HG02610 (cell line): ENCODE measurements around the gene USP5.
"Not testable (repeated sequence)": the region's sequence is repeated elsewhere in the genome, so short reads cannot be mapped to it uniquely, and the experiment has no call there.

Experiments used
- ATAC-seq: cut with Tn5 transposase; IDR thresholded peaks from one replicate; pipeline ENCODE4 v1.9.1; 2021; ENCODE audit warnings: mild to moderate bottlenecking, moderate library complexity; ENCODE audit not compliant: unreplicated experiment

USP5 gene

DNA sequence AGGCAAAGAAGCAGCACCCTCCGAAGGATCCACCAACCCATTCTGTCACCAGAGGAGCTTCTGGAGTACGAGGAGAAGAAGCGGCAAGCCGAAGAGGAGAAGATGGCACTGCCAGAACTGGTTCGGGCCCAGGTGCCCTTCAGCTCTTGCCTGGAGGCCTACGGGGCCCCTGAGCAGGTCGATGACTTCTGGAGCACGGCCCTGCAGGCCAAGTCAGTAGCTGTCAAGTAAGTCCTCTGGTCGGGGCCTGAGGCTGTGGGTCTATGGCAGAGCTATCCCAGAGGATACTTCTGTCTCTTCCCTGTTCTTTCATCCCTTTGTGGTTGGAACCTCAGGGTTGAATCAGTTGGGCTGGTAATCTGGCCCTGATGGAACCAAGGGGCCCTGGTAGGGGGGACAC, 9.4 kb downstream of the USP5 start:
- ATAC-seq: no peak

DNA sequence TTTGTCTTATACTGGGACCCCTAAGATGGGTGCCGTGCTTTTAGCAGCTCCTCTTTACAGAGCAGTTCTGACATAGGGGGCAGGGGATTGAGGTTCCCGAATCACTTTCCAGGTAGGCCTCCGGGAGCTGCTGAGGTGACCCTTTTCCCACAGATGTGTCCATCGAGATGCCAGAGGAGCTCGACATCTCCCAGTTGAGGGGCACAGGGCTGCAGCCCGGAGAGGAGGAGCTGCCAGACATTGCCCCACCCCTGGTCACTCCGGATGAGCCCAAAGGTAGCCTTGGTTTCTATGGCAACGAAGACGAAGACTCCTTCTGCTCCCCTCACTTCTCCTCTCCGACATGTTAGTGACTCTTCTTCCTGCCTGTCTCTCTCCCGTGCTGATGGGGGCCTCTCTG, 11.1 kb downstream of the USP5 start:
- ATAC-seq: no peak

DNA sequence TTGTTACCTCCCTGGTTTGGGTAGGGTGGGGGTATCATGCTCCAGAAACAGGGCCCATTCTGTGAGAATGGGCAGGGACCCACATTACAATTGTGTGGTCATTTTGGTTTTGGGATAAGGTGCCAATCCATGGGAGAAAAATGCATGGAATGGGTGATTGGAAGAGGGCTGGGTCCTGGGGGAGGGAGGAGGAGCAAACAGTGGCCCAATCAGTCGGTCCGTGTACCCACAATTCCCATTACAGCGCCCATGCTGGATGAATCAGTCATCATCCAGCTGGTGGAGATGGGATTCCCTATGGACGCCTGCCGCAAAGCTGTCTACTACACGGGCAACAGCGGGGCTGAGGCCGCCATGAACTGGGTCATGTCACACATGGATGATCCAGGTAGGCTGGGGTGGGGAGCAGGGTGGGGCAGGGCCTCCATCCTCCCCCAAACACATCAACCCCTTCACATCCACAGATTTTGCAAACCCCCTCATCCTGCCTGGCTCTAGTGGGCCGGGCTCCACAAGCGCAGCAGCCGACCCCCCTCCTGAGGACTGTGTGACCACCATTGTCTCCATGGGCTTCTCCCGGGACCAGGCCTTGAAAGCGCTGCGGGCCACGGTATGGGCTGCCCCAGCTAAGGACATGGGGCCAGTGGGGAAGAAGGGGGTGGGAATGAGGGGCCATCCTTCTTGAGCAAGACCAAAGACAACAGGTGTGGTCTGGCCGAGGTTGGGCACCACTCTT, 11.8 kb downstream of the USP5 start:
- ATAC-seq: no peak

DNA sequence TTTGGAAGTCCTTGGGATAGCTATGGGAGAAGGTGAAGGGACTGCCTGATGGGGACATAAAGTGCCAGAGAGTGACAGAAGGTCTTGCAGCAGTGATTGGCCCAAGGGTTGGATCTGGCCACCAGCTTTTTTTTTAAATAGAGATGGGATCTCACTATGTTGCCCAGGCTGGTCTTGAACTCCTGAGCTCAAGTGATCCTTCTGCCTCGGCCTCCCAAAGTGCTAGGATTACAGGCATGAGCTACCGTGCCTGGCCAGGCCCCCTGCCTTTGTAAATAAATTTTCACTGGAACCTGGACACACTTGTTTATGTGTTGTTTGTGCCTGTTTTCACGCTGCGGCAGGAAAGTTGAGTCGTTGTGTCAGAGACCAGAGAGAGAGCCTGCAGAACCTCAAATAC, 13.4 kb downstream of the USP5 start:
- not testable (repeated sequence) for ATAC-seq

DNA sequence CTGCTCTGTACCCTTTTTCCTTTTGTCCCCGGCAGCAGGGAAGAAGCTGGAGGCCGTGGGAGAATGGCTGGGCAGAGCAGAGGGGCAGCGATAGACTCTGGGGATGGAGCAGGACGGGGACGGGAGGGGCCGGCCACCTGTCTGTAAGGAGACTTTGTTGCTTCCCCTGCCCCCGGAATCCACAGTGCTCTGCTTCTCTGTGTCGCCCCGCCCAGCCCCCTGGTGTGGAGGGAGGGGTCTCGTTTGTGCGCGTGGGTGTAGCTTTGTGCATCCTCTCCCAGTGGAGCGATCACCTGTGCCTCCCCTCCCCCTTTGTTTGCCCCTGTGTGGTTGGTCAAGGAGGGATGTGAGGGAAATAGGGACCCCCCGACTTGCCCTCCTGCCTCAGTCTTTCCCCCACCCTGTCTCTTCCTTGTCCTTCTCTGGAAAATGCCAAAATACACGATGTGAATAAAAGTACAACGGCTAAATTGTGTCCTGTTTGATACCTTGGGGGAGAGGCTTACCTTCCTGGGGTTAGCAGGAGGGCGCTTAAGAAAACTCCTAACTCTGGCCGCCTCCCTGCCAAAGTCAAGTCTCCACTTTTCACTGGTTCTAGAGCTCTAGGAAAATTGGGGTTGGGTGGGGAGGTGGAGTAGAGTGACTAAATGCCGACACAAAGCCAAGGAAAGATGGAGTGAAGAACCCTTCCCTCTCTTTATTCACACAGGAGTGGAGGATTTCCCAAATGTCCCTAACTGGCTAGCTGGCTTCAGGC, 14.4 kb downstream of the USP5 start:
- no peak for ATAC-seq

DNA sequence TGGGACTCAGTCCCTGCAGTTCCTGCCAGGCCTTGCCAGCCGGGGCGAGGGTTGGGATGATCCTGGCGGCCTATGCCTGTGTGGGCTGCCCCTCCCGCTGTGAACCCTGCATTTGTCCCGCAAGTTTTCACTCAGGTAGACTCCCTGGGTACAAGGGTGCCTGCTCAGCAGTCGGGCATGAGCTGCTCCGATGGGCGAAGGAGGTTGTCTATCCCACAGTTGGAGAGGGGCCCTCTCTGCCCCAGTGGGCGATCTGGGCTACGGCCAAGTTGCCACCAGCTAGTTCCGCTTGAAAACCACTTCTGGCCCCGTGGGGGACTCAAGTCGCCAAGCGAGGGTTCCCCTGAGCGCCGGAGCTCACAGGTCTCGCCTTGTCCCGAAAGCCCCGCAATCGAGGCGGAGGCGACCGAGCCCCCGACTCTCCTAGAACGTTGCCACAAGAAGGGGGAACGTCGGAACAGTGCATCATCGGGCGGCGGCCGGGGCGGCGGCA, 15.0 kb downstream of the USP5 start:
- ATAC-seq: peak; percentile 8

DNA sequence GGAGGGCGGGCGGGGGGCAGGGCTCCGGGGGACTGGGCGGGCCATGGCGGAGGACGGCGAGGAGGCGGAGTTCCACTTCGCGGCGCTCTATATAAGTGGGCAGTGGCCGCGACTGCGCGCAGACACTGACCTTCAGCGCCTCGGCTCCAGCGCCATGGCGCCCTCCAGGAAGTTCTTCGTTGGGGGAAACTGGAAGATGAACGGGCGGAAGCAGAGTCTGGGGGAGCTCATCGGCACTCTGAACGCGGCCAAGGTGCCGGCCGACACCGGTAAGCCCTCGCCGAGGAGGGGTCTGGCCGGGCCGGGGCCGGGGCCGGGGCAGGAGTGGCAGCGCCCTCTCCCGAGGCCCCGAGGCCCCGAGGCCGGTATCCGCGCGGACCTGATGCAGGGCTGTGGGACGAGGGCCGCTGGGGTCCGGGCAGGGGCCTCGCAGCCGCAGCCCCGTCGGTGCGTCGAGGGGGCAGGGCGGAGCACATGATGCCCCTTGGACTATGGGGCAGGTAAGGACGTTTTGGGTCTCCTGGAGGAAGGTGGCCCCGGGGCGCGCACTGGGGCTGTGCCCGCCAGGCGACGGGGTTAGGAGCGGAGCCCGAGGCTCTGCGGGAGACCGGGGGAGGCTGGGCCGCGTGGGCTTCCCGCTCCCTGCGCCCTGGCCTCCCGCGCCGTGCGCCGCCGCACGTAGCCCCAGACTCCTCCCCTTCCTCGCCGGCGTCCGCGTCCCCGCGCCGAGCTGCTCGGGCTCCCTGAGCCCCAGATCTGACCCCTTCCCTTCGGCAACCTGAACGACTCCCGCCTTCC, 15.7 kb downstream of the USP5 start, which contains the start of gene TPI1:
Gene TPI1 (plus strand): TSS at position 119 of the 798 bp plus-strand sequence. CDS start 36 bp downstream, at position 155.
- peak; percentile 47 for ATAC-seq

DNA sequence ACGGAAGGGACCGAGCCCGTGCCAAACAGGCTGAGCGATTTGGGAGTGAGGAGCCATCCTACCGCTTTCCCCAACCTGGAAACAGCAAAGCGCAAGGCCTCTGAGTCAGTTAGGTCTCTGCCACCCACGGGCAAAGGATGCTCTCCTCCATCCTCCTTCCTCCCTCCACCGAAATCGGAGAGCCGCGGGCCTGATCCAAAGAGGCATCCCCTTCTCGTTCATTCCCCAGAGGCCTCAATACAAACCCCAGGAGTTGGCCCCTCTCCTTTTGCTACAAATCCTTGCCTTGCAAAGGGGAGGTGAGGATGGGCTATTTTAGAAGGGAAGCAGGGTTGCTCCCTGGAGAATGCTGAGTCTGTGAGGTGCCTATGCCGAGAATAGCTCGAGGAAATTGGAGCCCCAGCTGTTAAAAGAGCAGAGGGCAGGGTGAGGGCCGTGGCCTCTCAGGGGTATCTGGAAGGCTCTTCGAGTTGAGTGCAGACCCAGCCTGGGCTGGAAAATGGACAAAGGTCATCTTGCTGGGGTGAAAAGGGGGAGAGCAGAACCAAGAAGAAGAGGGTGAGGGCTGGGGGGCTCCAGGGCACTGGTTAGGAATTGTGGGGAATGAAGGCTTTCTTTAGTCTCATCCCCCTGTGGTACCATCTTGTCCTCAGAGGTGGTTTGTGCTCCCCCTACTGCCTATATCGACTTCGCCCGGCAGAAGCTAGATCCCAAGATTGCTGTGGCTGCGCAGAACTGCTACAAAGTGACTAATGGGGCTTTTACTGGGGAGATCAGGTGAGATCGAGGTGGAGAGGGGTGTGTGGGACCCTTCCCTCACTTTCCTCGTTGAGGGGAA, 16.5 kb downstream of the USP5 start:
- no peak for ATAC-seq

DNA sequence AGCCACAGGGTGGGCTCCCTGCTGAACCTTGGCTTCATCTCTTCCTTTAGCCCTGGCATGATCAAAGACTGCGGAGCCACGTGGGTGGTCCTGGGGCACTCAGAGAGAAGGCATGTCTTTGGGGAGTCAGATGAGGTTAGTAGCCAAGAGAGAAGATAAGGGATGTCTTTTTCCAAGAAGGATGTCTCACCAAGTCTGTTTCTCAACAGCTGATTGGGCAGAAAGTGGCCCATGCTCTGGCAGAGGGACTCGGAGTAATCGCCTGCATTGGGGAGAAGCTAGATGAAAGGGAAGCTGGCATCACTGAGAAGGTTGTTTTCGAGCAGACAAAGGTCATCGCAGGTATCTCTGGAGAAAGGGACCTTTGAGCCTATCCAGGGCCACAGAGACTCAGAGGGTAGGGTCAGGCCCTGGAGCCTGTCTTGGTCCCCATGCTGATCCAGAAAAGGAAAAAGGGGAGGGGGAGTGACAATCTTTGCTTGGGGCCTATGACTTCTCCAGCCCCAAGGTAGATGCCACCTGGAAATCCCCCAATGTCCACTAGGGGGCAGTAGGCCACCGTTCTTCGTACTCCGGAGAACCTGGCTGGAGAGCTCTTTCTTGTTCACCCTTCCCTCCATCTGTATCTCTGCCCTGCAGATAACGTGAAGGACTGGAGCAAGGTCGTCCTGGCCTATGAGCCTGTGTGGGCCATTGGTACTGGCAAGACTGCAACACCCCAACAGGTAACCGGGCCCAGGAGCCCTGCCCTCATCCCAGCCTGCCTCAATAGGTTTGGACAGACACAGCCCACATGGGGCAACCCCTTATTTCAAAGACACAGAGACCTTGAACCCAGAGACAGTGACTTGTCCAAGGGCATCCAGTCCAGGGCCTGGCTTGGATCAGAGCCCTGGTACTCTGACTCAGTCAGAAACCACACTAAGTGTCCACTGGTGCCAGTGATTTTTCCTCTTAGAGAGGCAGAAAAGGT, 17.4 kb downstream of the USP5 start:
- no peak for ATAC-seq

DNA sequence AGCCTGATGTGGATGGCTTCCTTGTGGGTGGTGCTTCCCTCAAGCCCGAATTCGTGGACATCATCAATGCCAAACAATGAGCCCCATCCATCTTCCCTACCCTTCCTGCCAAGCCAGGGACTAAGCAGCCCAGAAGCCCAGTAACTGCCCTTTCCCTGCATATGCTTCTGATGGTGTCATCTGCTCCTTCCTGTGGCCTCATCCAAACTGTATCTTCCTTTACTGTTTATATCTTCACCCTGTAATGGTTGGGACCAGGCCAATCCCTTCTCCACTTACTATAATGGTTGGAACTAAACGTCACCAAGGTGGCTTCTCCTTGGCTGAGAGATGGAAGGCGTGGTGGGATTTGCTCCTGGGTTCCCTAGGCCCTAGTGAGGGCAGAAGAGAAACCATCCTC, 18.4 kb downstream of the USP5 start:
- ATAC-seq: not testable (repeated sequence)

DNA sequence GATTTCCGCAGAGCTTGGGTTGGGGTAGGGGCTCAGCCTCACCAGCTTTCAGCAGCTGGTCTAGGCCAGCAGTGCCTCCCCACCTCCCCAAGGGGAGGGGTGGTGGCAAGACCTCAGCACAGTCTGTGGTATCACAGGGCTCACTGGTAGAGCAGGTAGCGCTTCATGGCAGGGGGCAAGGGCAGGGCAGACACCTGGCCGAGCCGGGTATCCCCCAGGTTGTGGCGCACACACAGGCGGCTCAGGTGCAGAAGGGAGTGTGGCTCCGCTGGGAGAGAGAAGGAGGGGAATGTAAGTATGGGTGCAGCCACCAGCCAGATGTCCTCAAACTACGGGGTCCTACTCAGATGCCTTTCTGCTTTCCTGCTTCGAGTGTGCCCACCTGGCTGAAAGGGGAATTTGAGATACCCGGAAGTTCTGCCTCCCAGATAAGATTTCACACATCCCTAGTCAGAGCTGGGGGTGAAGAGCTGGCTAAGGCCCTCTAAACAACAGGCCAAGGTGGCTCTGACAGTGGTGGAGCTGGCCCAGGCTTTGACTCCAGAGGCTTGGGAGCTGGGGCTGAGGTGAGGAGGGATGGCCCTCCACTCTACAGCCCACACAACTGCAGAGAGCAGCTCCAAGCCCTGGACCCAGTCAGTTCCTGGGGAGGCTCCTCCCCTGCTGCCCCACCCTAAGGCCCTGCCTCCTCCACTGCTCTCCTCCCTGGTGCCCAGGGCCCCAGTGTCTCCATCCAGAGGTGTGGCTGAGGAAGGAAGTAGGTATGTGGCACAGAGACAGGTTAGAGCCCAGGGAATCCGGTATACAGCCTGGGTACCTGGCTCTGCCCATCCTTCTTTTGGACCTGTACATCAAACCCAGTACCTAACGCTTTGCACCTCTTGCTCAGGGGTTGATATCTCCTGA, 19.4 kb downstream of the USP5 start:
- ATAC-seq: no peak

DNA sequence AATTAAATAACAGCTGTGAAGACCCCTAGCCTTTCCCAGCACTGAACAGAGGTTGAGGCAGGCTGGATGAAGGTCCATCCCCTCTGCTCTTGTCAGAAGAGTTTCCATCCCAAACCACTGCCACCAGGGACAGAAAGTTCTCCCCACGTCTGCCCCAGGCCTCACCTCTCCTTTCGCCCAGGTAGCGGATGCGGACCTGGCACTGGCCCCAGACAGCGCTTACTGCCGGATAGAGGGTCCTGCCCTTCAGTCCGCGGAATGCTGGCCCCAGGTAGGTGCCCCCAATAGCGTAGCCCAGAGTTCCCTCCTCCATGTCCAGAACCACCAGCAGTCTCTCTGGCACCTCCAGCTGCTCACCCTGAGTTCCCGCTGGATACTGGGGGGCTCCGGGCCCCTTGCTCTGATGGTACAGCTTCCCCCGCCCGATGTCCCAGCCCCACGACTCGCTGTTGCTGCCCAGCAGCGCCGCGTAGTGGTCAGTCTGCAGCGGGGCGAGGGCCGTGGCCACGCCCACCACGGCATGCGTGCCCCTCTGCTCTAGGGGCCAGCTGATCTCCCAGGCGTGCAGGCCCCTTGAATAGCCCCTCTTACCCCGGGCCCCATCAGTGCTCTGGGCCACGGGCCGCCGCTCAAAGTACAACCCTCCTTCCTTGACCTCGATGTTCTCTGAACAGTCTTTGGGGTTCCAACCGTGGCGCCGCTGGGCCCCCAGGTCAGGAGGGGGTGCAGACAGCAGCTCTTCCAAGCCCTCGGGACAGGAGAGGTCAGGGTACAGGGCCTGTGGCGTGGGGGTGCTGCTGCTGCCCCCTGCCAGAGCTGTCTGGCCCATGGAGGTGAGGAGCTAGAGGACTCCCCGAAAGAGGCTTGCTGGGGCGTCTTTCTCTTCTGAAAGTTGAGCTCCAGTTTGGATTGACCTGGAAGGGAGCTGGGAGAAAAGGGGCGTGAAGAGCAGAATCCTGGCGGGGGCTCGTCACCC, 20.4 kb downstream of the USP5 start:
- peak; percentile 35 for ATAC-seq

DNA sequence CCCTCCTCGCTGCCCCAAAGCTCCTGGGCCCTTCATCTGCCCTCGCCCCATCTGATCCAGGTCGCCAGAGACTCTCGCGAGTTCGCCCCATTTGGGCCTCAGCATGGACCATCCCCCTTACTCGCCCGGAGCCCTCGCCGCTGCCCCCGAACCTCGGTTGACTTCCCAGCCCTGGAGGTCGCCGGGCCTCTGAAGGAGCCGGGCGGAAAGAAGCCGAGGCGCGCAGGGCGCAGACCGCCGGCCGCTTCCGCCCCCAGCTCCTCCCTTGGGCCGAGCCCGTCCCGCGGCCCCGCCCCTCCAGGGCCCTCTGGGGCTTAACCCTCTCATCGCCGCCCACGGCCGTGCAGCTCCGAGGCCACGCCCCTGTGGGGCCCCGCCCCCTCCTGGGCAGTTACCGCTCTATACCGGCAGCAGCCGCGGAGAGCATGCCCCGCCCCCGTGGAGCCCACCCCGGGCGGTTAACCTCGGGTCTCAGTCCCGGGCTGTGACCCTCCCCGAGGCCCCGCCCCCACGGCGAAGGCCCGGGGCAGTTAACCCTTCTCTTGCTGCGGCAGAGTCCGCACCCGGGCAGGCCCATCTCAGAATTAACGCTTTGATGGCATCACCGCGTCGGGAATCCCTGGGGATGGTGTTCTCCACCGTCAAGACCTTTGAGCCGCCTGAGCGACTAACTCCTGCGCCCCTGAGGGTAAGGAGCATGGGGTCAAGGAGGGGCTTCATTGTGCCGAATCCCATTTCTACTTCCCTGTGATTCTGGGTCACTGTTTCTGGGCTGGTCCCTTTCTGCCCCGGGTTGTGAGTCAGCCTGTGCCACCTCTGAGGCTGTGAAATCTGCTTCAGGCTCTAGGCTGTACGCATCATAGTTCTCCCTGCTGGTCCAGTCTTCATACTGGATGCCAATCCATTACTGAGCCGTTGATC, 21.4 kb downstream of the USP5 start, which contains the start of gene SPSB2:
Gene SPSB2 (minus strand): TSS at position 210 of the 921 bp plus-strand sequence. CDS start 402 bp downstream, outside the sequence.
- ATAC-seq: peak; percentile 80

DNA sequence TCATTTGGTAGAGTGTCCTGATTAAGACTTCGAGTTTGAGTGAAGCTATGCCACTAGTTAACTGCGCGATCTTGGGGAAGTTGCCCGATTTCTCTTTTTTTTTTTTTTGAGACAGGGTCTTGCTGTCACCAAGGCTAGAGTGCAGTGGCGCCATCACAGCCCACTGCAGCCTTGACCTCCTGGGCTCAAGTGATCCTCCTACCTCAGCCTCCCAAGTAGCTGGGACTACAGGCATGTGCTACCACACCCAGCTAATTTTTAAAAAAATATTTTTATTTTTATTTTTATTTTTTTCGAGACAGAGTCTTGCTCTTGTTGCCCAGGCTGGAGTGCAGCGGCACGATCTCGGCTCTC, 22.0 kb downstream of the USP5 start:
- not testable (repeated sequence) for ATAC-seq

DNA sequence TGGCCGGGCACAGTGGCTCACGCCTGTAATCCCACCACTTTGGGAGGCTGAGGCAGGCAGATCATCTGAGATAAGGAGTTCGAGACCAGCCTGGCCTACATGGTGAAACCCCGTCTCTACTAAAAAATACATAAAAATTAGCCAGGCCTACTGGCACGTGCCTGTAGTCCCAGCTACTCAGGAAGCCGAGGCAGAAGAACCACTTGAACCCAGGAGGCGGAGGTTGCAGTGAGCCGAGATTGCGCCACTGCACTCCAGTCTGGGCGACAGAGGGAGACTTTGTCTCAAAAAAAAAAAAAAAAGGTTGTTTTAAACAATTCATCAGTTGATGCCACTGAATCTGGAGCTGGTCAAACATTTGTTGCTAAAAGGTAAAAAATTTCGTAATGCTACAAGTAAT, 27.9 kb downstream of the USP5 start:
- not testable (repeated sequence) for ATAC-seq

DNA sequence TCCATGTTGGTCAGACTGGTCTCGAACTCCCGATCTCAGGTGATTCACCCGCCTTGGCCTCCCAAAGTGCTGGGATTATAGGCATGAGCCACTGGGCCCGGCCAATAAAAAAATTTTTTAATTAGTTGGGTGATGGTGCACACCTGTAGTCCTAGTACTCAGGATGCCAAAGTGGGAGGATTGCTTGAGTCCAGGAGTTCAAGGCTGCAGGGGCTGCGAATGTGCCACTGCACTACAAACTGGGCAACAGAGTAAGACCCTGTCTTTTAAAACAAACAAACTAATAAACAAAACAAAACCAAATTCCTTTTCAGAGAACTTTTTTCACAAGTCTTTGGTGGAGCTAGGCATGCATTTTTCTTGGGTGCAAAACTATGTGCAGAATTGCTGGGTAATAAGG, 31.3 kb downstream of the USP5 start:
- no peak for ATAC-seq
